Uterus (tissue), 2 donors: ENCODE results near the gene THY1.

ENCODE experiments used
- POLR2A ChIP-seq, 2 donors: fragments of 450-650 bp; IDR thresholded peaks; one replicate each; pipeline ENCODE4 v1.6.1; 2016; ENCODE audit warnings: antibody characterized with exemption in 2 of 2, mild to moderate bottlenecking in 1 of 2, moderate library complexity in 1 of 2
- TF ChIP-seq, protein P1 (sequence below), 4 experiments: fragments of 200-600 bp in 2 of 4; fragments of 450-650 bp in 2 of 4; sonication (generic) in 2 of 4; IDR thresholded peaks; one replicate each; pipeline ENCODE4 v1.5.1; 2016 to 2019; ENCODE audit warnings: antibody characterized with exemption in 4 of 4, mild to moderate bottlenecking in 2 of 4, moderate library complexity in 1 of 4

DNA sequence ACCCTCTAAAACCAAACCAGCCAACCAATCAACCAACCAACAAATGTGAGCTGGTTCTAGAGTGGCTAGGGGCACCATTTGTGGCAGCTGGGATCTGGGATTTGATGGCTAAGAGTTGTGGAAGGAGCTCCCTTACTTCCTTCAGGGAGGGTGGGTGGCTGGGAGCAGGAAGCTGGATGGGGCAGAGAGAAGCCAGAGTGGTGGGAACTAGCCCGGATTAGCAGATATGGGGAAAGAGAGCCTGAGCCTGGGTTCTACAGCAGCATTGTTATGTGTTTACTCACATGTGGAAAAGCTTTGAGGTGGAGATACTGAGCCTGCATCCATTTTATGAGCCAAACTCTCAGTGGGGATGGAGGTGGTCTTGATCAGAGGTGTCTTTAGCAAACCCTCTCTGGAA is 30.9 kb upstream of the THY1 start:
- TF ChIP-seq POLR2A (IDR thresholded peaks at IDR 0.05), result no peak
- TF ChIP-seq, protein P1, sequence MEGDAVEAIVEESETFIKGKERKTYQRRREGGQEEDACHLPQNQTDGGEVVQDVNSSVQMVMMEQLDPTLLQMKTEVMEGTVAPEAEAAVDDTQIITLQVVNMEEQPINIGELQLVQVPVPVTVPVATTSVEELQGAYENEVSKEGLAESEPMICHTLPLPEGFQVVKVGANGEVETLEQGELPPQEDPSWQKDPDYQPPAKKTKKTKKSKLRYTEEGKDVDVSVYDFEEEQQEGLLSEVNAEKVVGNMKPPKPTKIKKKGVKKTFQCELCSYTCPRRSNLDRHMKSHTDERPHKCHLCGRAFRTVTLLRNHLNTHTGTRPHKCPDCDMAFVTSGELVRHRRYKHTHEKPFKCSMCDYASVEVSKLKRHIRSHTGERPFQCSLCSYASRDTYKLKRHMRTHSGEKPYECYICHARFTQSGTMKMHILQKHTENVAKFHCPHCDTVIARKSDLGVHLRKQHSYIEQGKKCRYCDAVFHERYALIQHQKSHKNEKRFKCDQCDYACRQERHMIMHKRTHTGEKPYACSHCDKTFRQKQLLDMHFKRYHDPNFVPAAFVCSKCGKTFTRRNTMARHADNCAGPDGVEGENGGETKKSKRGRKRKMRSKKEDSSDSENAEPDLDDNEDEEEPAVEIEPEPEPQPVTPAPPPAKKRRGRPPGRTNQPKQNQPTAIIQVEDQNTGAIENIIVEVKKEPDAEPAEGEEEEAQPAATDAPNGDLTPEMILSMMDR (IDR thresholded peaks at IDR 0.05), result no peak
